Activated CD4-positive, alpha-beta T cell treated with anti-CD3 and anti-CD28 coated beads, Interleukin-2, amount 50 U/mL, for 1 hour (primary cell): ENCODE results near the gene EFS.
"Not testable (repeated sequence)": the region's sequence is repeated elsewhere in the genome, so short reads cannot be mapped to it uniquely, and the experiment has no call there.

Experiments used
- DNase-seq: peaks from one replicate; pipeline ENCODE4 v3.0.0-alpha.2; 2020

The EFS gene, protein sequence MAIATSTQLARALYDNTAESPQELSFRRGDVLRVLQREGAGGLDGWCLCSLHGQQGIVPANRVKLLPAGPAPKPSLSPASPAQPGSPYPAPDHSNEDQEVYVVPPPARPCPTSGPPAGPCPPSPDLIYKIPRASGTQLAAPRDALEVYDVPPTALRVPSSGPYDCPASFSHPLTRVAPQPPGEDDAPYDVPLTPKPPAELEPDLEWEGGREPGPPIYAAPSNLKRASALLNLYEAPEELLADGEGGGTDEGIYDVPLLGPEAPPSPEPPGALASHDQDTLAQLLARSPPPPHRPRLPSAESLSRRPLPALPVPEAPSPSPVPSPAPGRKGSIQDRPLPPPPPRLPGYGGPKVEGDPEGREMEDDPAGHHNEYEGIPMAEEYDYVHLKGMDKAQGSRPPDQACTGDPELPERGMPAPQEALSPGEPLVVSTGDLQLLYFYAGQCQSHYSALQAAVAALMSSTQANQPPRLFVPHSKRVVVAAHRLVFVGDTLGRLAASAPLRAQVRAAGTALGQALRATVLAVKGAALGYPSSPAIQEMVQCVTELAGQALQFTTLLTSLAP

DNA sequence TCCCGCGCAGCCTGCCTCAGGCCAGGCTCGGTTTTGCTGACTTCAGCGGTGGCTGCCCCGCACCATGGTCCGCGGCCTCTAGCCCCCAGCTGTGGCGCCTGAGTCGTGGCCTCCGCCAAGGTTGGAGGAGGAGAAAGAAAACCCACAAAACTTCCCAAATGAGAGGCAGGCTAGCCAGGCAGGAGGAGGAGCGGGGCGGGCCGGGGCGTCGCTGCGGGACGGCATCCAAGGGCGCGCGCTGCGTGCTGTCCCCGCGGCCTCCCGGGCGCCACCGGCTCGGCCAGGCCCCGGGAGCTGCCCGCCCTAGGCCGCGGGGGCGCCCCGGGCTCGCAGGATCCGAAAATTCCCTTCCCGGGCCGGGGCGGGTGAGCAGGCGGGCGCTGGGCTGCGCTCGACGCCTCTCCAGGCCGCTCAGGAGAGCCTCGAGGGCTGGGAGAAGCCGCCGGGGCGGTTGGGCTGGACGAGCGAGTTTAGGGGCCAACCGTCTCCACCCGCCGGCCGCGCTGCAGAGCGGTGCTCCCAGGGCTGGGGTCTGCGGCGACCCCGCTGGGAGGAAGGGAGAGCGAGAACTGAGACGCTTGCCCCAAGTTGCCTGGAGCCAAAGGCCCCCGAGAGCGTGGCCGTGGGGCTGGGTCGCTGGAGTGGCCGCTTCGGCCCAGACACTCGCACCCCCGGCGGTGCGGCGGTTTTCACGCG is at the start of gene EFS:
Gene EFS (minus strand): TSS at position 137 of the 696 bp plus-strand sequence. CDS start 147 bp downstream, outside the sequence.
- DNase-seq = no peak

DNA sequence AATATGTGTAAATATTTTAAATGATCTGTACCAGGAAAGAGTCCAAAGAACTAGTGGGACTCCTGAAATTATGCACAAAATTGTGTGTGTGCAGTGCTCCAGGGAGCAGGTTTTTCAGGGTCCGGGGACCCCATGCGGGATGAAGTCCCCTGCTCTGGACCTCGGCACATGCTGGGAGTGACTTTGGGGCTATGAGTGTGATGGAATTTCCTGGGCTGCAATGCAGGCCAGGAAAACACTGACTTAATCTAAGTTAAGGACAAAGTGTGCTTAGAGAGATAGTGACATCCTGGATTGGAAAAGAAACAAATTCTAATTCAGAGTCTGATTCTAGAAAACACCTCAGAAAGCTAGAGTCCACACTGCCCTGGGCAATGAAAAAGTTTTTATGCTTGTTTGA is 49.3 kb upstream of the EFS start:
- DNase-seq = no peak

DNA sequence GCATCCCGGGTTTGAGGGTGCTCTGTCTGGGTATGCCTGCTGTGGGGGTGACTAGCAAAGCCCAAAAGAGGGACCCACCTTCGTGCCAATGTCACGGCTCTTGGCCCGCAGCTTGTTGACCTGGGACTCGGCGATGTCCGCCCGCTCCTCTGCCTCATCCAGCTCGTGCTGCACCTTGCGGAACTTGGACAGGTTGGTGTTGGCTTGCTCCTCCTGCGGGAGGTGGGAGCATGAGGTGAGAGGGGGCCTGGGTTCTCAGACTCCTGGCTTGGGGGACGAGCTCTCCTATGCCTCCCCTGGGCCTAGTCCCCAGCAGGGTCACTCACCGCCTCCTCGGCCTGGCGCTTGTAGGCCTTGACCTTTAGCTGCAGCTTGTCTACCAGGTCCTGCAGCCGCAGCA is 48.7 kb upstream of the EFS start:
- DNase-seq = no peak

DNA sequence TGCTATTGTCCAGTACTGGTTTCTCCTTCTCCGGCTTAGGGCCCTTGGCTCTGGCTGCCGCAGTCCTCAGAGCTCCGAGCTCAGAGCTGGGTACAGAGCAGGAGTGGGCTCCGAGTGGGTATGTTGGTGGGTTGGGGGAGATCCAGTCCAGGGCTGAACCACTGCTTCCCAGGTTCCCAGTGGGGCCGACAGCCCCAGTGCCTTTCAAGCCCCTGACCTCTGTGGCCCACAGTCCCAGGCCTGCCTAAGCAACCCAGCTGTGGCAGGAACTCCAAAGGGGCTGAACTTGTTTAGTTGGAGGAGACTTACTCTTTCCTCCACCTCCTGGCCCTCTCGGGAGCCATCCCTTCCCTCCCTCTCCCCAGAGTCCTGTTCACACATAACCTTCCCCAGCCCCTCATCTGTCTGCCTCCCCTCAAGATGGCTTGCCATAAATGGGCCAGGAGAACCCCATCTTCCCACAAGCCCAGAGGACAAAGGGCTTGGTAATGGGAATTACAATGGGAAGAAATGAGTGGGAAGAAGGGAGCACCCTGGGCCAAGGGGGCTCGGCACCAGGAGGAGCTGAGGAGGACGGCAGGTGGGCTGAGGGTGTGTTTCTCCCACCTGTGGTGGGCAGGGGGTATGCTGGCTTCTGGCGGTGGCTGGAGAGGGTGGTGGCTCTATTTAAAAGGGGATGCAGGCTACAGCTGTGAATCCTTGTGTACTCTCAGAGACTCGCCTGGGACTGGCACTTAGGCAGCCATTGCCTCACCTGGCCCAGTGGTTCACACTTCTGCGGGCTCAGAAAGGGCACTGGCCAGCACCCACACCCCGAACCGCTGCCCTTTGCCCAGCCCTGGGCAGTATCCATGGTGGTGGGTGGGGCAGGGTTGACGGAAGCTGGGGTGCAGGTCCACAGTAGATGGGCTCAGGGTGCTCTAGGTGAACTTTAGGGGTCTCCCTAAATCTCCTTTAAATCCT is 46.9 kb upstream of the EFS start:
- DNase-seq = no peak

DNA sequence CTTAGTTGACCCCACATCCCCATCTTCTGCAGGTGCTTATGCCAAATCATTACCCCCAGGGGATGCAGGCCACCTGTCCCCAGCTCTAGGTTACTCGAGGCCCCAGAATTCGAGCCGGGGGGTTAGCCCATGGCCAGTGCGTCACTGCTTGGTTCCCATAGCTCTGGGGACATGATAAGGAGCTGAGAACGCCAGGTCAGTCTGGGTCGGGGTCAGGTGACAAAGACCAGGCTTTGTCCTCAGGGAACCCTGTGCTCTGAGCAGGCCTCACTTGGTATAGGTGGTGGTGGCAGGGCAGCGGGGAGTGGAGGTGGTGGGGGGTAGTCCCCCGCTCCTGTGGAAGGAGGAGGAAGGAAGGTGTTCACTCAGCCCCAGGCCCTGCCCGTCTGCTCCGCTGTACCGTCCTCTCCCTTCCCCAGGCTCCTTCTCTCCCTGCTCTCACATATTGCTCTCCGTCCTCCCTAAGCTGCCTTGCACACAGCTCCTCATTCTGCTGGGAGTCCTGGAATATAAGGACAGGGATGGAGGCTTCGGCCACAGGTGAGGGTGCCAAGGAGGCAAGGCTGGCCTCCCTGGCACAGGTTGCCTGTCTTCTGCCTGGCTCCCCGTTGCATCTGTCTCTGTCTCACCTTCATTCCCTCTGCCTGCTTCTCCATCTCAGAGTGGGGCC is 45.1 kb upstream of the EFS start:
- no peak for DNase-seq

DNA sequence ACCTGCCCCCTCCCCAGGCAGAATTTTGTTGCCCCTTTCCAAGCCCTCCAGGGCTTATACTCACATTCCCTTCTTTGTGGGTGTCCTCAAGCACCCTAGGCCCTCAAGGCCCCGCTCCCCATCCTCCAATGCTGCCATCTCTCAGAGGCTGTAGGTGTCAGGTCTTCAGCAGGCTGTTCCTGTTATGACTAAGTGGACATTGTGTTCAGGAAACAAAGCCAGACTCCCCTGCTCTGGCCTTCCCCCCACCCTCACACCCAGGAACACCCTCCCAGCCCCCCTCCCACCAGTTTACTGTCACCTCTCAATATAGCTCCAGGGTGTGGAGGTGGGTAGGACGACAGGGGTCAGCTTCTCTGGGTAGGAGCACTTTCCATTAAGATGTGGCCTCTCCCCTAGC is 44.5 kb upstream of the EFS start:
- no peak for DNase-seq

DNA sequence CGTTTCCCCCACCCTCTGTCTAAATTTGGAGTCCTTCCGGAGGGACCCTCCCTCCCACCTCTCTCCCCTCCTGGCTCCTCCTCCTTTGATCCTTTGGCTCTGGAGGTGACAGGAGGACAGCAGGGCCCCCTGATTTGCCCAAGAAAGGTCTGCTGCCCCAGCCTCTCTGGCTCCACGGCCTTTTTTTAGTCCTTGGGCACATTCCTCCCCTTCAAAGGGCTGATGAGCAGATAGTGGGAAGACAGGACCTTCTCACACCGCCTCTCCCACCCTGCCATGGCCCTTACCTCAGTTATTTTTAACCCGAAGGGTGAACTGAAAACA is 43.3 kb upstream of the EFS start:
- no peak for DNase-seq

DNA sequence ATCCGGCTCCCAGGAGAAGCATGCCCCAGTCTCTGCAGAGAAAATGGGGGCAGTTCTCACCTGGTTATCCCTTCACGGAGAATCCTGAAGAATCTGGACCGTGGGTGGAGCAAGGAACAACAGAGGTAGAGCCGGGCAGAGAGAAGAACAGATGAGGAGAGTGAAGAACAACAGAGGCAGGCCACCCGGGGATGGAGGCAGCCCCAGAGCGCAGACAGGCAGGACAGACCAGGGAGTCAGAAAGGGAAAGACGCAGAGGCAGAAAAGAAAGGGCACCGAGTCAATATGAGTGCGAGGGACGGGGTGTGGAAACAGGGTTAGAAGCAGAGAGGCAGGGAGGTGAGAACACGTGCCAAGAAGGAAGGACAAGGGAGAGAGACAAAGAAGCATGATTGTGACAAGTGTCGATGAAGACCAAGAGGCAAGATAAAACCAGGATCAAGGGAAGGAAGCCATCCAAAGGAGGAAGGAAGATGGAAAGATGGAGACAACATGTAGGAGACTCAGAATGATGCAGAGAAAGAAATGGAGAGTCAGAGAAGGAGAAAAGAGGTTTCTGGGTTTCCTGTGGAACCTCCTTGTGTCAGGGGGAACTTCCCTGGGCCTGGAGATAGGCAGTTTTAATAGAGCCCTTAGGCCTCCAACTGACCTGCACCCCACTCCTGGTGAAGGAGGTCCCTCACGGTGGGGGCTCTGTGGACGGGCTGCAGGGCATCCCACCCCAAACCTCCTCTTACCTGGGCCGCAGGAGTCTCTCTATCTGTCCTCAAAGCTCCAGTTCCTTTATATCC is 42.7 kb upstream of the EFS start, which contains the start of gene MYH6:
Gene MYH6 (minus strand): TSS at position 758 of the 791 bp plus-strand sequence. CDS start 1,050 bp downstream, outside the sequence.
- no peak for DNase-seq

DNA sequence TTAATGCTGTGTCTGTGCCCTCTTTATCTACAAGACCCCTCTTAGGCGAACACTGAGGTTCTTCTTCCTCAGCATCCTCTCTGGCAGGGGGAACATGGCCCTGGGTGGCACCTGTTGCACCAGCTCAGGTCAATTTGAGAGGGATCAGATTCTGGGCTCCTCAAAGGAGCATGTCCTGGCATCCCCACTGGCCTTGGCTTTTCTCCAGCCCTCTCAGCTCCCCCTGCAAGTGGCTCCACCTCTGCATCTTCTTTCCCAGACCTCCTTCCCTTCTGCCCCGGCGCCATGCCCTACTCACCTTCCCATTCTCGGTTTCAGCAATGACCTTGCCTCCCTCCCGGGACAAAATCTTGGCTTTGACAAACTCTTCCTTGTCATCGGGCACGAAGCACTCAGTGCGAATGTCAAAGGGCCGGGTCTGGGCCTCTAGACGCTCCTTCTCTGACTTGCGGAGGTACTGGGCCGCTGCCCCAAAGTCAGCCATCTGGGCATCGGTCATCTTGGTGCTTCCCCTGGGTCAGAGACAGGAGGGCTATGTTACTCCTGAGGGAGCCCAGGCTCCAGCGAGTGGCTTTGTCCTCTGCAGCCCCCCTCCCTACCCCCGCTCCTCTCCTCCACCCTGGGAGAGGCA is 41.9 kb upstream of the EFS start:
- no peak for DNase-seq

DNA sequence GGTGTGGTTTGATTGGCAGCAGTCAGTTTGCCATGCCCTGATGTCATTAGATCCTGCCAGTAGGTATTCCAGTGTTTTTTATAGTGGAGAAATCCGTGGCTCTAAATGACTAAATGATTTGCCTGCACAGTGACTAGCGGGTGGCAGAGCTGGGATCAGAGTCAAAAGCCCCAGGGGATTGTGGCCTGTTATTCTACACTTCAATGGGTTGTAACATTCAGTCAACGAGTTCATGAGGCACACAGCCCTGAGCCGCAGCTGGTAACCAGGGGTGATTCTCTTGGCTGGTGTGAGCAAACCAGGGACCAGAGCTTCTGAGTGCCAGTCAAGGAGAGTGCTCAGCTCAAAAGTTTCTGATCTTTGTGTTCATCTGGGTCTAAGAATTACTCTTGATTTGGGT is 41.3 kb upstream of the EFS start:
- no peak for DNase-seq

DNA sequence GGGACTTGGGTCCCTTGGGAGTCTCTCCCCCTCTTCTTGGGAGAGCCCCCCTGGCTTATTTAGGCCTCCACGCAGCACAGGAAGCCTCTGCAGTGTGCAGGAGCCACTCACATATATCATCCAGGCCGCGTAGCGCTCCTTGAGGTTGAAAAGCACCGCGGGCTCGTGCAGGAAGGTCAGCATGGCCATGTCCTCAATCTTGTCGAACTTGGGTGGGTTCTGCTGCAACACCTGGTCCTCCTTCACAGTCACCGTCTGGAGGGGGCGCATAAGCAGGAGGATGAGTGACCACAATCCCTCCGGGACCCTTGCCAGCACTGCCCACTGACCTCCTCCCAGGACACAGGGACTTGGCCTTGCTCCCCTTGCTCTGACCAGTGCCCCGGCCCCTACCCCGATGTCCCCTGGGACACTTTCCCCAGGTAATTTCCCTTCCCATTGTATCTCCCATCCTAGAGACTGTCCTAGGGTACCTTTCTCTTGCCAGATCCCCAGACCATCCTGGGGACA is 40.6 kb upstream of the EFS start:
- no peak for DNase-seq

DNA sequence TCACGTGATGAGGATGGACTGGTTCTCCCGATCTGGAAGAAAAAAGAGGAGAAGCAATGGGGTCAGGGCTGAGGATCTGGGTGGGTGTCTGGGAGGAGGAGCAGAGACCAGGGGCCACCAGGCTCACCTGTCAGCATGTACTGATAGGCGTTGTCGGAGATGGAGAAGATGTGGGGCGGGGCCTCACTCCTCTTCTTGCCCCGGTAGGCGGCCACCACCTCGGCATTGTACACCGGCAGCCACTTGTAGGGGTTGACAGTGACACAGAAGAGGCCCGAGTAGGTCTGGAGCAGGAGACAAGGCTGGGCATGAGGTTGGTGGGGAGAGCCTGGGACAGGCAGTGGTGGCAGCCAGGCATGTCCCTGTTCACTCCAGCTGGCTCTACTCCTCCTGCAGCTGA is 40.1 kb upstream of the EFS start:
- no peak for DNase-seq

DNA sequence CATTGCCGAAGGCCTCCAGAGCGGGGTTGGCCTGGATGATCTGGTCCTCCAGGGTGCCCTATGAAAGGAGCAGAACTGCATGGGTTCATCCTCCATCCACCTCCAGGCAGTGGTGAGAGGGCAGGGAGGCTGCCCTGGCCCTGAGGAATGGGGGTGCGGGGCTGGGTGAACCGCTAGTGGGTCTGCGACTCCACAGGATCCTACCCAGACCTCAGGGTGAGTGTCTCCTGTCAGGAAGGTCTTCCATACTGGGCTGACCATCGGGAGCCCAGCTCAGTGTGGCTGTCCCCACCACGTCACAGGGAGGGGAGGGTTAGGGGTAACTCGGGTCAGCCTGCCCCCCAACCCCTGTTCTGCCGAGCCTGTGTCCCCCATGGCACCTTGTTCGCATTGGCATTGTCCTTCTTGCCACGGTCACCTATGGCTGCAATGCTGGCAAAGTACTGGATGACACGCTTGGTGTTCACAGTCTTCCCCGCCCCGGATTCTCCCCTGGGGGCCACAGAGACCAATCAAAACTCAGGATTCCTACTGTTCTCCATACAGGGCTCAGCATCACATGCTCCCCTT is 39.4 kb upstream of the EFS start:
- DNase-seq = no peak

DNA sequence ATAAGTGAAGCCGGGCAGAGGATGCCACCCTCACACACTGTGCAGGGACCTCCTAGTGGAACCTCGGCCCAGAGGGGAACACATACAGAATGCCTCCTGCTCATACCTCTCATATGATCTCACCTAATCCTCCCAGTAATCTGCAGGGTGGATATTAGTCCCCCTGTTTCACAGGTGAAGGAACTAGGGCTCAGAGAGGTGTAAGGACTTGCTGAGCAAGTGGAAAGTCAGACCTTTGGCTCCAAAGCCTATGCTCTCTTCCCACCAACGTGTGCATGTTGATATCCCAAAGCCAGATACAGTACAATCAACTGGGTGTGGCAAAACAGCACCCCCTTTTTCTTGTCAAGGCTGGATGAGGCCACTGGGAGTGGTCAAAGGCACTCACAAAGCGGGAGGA is 38.9 kb upstream of the EFS start:
- DNase-seq = no peak

DNA sequence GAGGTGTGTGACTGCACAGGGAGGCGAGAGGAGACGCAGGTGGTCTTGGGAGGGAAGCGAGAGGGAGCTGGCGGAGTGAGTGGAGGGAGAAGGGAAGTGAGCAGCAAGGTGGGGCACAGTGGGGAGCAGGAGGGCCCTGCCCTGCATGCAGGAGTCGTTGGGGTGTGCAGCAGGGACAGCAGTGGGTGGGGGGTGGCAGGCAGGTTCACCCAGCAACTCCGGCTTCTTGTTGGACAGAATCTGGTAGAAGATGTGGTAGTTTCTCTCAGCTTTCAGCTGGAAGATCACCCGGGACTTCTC is 38.1 kb upstream of the EFS start:
- DNase-seq = no peak

DNA sequence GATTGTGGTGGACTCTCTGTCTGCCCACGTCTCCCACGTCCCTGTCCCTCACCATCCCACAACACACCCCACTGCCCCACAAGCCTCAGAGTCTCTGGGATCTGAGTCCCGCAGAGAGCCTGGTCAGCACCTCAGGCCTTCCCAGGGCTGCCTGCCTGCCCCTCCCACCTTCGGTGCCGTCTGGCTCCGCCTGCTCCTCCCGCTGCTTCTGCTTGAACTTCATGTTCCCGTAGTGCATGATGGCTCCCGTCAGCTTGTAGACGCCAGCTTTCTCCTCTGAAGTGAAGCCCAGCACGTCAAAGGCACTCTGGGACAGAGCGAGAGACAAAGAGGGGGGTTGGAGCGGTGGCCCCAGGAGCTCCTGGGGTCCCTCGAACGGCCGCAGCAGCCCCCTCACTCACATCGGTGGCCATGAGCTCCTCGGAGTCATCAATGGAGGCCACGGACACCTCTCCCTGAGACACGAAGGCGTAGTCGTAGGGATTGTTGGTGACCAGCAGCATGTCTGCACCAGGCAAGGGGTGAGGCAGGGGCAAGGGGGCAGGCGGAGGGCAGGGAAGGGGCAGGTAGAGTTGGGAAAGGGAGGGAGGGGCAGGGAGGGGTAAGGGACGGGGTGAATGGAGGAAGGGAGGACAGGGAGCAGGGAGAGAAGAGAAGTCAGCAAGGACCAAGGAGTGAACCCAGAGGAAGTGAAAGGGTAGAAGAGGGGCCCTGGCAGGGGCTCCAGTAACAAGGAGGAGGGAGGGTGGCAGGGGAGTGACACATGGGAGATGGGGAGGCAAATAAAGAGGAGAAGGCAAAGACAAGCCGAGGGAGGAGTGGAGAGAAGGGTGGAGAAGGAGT is 37.5 kb upstream of the EFS start:
- no peak for DNase-seq

DNA sequence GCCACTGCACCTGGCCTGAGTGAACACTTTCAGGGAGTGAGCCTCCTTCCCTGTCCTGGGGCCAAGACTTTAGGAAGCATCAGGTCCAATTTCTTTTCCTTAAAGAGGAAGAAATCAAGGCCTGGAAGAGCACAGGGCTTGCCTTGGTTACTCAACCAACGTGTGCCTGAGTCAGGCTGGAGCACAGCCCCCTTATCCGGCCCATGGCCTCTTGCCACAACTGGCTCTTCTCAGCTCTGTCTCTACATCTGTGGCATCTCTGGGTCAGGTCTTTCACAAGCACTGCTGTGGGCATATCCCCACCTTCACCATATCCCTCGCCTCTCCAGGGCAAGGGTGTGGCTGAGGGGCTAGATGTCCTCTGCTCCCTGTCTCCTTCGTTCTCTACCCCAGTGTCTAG is 36.3 kb upstream of the EFS start:
- DNase-seq = no peak

DNA sequence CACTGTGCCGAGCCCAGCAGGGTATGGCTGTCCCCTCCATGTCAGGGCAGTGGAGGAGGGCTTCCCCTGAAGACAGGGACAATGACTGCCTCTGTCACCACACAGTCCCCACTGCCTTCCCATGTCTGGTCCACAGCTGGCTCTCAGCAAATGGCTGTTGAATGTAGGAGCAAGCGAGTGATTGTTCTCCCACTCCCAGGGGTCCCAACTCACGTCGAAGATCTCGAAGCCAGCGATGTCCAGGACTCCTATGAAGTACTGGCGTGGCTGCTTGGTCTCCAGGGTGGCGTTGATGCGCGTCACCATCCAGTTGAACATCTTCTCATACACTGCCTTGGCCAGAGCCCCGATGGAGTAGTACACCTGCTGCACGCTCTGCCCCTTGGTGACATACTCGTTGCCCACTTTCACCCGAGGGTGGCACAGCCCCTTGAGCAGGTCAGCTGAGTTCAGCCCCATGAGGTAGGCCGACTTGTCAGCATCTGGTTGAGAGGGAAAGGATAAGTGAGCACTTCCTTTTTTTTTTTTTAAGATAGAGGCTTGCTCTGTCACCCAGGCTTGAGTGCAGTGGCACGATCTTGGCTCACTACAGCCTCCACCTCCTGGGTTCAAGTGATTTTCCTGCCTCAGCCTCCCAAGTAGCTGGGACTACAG is 35.7 kb upstream of the EFS start:
- not testable (repeated sequence) for DNase-seq

DNA sequence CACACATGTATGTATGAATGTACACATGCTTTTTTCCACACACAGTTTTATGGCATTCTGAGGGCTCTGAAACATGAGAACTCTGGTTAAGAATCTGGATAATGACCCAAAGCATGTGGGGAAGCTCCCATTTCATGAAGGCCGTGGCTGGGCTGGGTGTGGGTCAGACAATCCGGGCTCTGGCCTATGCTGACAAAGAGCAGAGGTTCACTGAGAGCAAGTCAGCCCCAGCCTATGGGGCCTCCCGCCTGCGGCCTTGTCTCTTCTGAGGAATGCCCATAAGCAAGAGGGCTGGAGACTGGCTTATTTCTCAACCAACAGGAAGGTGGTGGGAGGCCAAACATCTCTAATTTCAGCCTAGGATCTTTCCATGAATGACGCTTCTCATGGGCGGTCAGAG is 34.6 kb upstream of the EFS start:
- DNase-seq = no peak
